Upper lobe of right lung (tissue), 1 donor: Measurements from ENCODE around the gene KCNJ13. TPM values are rescaled to one million over a fixed set of nuclear protein-coding genes. Genes with fewer than 3 reads are reported as not detected.

Experiments used
- ATAC-seq: fragments of 200-7000 bp; cut with Tn5 transposase; one replicate; pipeline ENCODE4 v1.9.1; 2020; ENCODE audit warnings: mild to moderate bottlenecking, moderate library complexity
- DNase-seq: peaks from one replicate; pipeline ENCODE4 v3.0.0-alpha.2; 2020
- H3K27ac ChIP-seq: fragments of 200-600 bp; one replicate; pipeline ENCODE4 v1.8.0; 2022
- H3K27me3 ChIP-seq: fragments of 200-600 bp; one replicate; pipeline ENCODE4 v1.8.0; 2022; ENCODE audit warnings: mild to moderate bottlenecking
- H3K36me3 ChIP-seq: fragments of 200-600 bp; one replicate; pipeline ENCODE4 v1.8.0; 2022
- H3K4me1 ChIP-seq: fragments of 200-600 bp; one replicate; pipeline ENCODE4 v1.8.0; 2022
- H3K4me3 ChIP-seq: fragments of 200-600 bp; one replicate; pipeline ENCODE4 v1.8.0; 2022; ENCODE audit warnings: mild to moderate bottlenecking
- H3K9me3 ChIP-seq: fragments of 200-600 bp; one replicate; pipeline ENCODE4 v1.8.0; 2022
- intact Hi-C: fragments of 100-400 bp; cut with DNase I; formaldehyde crosslinking; loops from one replicate; pipeline ENCODE4 v1.11.0; 2022
- total RNA-seq: library from RNA; stranded (reverse); fragmentation: NEBNext Ultra II Directional; extraction: Animal tissue kit (Norgen Biotek cat#: 25700); gene quantifications from one replicate; pipeline ENCODE4 v1.2.1, GENCODE V29; 2021
- TF ChIP-seq, protein P1 (sequence below): fragments of 200-600 bp; IDR thresholded peaks from one replicate; pipeline ENCODE4 v1.8.0; 2022; ENCODE audit warnings: antibody characterized with exemption
- donor health status: DM: no; HTN: yes; CAD: no; lungs with severe emphysema.

KCNJ13 gene
- total RNA-seq, 1 donor from 2014 or later, result not detected

DNA sequence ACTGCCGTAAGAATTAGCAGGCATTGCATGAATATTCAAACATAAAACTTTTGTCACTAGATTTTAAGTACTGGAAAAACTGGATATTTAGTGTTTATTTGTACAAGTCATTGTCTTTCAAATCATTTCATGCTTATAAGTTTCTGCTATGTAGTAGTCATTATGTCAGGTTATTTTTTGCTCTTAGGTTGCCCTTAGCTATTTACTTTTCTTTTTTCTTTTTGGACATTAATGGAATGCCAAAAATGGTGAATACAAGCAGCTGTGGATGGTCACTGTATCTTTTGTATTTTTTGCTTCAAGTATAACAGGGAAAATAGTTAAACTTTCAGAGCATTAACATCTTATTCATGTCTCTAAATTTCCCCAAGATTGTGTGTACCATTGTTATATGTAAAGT is 18.6 kb upstream of the KCNJ13 start:
- Histone ChIP-seq H3K9me3 (no peaks in the 10 kb centered on the region), H3K27ac (no peak overlapping the region), H3K27me3 (no peaks in the 10 kb centered on the region), H3K4me3 (no peak overlapping the region), H3K36me3 (peaks cover 80% of the 10 kb centered on the region), H3K4me1 (no peaks in the 10 kb centered on the region)
- TF ChIP-seq, protein P1, sequence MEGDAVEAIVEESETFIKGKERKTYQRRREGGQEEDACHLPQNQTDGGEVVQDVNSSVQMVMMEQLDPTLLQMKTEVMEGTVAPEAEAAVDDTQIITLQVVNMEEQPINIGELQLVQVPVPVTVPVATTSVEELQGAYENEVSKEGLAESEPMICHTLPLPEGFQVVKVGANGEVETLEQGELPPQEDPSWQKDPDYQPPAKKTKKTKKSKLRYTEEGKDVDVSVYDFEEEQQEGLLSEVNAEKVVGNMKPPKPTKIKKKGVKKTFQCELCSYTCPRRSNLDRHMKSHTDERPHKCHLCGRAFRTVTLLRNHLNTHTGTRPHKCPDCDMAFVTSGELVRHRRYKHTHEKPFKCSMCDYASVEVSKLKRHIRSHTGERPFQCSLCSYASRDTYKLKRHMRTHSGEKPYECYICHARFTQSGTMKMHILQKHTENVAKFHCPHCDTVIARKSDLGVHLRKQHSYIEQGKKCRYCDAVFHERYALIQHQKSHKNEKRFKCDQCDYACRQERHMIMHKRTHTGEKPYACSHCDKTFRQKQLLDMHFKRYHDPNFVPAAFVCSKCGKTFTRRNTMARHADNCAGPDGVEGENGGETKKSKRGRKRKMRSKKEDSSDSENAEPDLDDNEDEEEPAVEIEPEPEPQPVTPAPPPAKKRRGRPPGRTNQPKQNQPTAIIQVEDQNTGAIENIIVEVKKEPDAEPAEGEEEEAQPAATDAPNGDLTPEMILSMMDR, result no peak
- DNase-seq (no peak), ATAC-seq (no peak)
- intact Hi-C loops, result no loop called here

DNA sequence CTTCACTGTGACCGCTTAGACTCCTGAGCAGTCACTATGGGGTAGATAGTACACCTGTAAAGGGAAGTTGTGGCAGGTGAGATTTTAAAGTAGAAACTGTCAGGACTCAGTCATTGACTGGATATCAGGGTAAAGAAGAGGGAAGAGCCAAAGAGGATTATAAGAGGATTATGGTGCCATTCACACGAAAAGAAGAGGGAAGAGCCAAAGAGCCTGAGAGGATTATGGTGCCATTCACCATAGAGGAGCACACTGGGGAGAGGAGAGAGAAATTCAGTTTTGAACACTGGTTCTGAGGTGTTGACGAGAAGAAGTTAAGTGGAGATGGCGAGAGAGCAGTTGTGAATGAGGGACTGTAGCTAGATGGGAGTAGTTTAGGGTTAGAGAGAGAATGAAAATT is 16.9 kb upstream of the KCNJ13 start:
- Histone ChIP-seq H3K27ac (no peak overlapping the region), H3K27me3 (no peaks in the 10 kb centered on the region), H3K36me3 (peaks cover 96% of the 10 kb centered on the region), H3K9me3 (no peaks in the 10 kb centered on the region), H3K4me3 (no peak overlapping the region), H3K4me1 (no peaks in the 10 kb centered on the region)
- intact Hi-C loops, result no loop called here
- DNase-seq (no peak), ATAC-seq (no peak)
- TF ChIP-seq, protein P1, result no peak

DNA sequence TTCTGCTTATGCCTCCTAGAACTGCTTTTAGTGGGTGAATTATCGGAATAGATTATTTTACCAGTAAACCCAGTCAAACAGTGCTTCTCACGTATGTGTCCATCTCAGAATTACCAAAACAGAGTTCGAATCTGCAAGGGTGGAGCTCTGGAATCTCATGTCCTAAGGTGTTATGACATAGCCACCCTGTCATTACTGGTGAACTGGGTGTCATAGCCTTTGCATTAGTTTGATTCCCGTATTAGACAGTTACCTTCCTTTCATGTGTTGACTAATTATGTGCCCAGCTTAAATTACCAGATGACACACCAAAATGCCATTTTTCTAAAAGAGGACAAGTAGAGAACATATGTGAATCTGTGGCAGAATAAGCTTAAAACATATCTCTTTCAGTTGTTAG is 15.2 kb upstream of the KCNJ13 start:
- intact Hi-C loops, result no loop called here
- ATAC-seq (no peak), DNase-seq (no peak)
- TF ChIP-seq, protein P1, result no peak
- H3K4me1 ChIP-seq, result no peaks in the 10 kb centered on the region
- no peak overlapping the region for H3K4me3 ChIP-seq
- no peak overlapping the region for H3K27ac ChIP-seq
- no peaks in the 10 kb centered on the region for H3K9me3 ChIP-seq
- H3K36me3 ChIP-seq, result peaks cover 94% of the 10 kb centered on the region
- H3K27me3 ChIP-seq, result no peaks in the 10 kb centered on the region

DNA sequence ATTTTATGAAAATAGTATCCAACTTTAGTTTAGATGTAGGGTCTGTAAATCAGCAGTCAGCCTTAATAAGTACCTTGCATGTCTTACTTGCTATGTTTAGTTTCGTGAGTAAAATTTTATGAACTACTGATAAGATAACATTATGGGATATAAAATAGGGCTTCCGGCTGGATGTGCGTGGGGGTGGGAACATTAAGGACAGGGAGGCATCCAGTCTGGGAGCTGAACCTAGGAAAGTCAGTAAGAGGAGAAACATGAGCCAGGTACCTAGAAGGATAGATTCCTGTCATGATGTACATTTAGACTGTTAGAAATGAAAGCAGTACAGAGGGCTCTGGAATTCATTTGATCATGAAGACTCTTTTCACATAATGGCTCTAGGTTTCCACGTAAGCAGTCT is 12.7 kb upstream of the KCNJ13 start:
- TF ChIP-seq, protein P1, result no peak
- H3K36me3 ChIP-seq, result peaks cover 78% of the 10 kb centered on the region

DNA sequence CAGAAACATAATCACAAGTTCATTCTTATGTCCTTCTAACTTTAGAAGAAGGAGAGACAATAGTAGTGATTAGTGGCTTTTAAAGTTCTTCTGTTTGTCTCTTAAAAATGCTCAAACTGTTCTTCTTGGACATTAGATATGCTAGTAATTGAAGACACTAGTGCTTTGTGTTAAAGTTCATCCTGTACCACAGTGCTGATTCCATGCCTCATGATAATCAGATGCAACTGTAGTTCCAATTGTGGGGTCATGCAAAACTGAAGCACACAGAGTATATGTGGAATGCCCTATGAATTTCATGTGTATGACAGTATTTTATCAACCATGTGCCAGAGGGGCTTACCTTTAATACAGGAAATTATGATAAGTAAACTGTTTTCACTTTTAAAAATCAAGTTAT is 11.4 kb upstream of the KCNJ13 start:
- intact Hi-C loops, result no loop called here
- DNase-seq (no peak), ATAC-seq (no peak)
- no peaks in the 10 kb centered on the region for H3K9me3 ChIP-seq
- peaks cover 65% of the 10 kb centered on the region for H3K36me3 ChIP-seq
- TF ChIP-seq, protein P1, result no peak
- no peaks in the 10 kb centered on the region for H3K27me3 ChIP-seq
- H3K27ac ChIP-seq, result no peak overlapping the region
- H3K4me1 ChIP-seq, result no peaks in the 10 kb centered on the region
- H3K4me3 ChIP-seq, result no peak overlapping the region

More for the DNA sequence above, 12.7 kb upstream of the KCNJ13 start:
- Histone ChIP-seq H3K27me3 (no peaks in the 10 kb centered on the region), H3K4me3 (no peak overlapping the region), H3K4me1 (no peaks in the 10 kb centered on the region), H3K27ac (no peak overlapping the region), H3K9me3 (no peaks in the 10 kb centered on the region)
- no peak for ATAC-seq
- intact Hi-C loops, result no loop called here
- DNase-seq, result no peak

DNA sequence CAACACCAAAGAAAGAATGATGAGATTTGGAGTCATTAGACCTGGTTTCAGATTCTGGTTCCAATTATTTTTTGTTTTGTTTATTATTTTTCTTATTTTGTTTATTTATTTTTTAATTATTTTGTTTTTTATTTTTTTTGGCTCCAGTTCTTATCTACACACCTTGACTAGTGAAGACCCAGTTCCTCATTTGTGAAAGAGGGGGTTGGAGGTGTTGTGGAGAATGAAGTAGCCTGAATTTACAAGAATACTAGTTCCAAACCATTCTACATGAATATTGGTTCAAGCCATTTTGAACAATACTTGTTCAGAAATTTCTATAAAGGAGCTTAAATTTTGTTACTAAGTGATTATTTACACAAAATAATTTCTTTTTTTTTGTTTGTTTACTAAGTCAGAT is 6.9 kb upstream of the KCNJ13 start:
- DNase-seq, result no peak
- H3K4me3 ChIP-seq, result no peak overlapping the region
- intact Hi-C loops, result no loop called here
- ATAC-seq, result no peak
- H3K27me3 ChIP-seq, result no peaks in the 10 kb centered on the region
- no peaks in the 10 kb centered on the region for H3K4me1 ChIP-seq
- H3K27ac ChIP-seq, result no peak overlapping the region
- peaks cover 20% of the 10 kb centered on the region for H3K36me3 ChIP-seq
- no peaks in the 10 kb centered on the region for H3K9me3 ChIP-seq
- TF ChIP-seq, protein P1, result no peak
